ENCODE results near the gene ZNF853. TPM values are rescaled to one million over a fixed set of nuclear protein-coding genes. Genes with fewer than 3 reads are reported as not detected.

The ZNF853 gene
- total RNA-seq, 1 donor from 2014 or later, result 9.7 TPM

- no peak for DNase-seq (ENCODE audit: low read depth, low spot score)
- Mint-ChIP-seq H3K27ac (ENCODE audit: unreplicated experiment) (no peak overlapping the region), H3K4me1 (peaks cover 9% of the 10 kb centered on the region), H3K36me3 (ENCODE audit: low read depth) (peaks cover 4% of the 10 kb centered on the region), H3K9me3 (no peaks in the 10 kb centered on the region), H3K27me3 (ENCODE audit: low read depth) (peaks cover 4% of the 10 kb centered on the region), H3K4me3 (peak overlapping the region; percentile 73)
- no peak for TF ChIP-seq CTCF (conservative IDR thresholded peaks at IDR 0.05)
Observed at GRCh38 chr7:6612819-6613218, 2.6 kb upstream of the ZNF853 start.

GRCh38 chr7:6613706-6614105 is 1.7 kb upstream of the ZNF853 start:
- Mint-ChIP-seq H3K4me3 (peak overlapping the region; percentile 54), H3K27ac (ENCODE audit: unreplicated experiment) (no peak overlapping the region), H3K36me3 (ENCODE audit: low read depth) (peaks cover 4% of the 10 kb centered on the region), H3K27me3 (ENCODE audit: low read depth) (peaks cover 4% of the 10 kb centered on the region), H3K4me1 (peaks cover 9% of the 10 kb centered on the region), H3K9me3 (no peaks in the 10 kb centered on the region)
- no peak for DNase-seq (ENCODE audit: low read depth, low spot score)
- TF ChIP-seq CTCF (conservative IDR thresholded peaks at IDR 0.05), result no peak

DNA sequence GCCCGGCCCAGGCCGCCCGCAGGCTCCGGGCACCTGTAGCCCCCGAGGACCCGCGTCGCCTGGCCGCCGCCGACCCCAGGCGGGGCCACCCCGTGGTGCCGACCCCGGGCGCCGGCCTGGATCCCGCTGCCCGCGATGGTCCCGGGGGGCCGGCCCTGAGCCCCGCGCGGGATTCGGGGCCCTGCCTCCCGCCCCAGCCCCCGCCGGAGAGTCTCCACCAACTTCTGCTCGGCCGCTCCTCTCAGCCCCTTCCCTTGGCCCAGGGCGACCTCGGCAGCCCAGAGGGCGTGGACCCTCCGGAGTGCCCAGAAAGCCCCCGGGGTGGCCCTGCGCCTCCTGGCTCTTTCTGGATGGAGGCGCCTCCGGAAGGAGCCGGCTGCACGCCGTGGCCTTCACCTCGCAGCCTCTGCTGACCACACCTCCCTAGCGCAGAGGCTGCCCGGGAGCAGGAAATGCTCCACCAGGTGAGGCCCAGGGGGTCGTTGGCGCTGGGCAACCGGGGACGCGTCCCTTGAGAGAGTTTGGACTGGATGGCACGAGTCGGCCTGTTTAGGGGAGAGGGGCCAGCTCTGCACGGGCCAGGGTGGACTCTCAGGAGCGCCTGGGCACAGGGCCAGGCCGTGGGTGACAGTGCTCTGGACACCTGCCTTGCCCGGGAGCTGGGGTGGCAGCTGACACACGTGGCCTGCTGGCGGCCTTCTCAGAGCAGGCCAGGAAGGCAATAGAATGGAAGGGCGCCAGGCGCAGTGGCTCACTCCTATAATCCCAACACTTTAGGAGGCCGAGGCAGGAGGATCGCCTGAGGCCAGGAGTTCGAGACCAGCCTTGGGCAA is 529 bp downstream of the ZNF853 start:
- Mint-ChIP-seq H3K36me3 (ENCODE audit: low read depth) (peaks cover 1% of the 10 kb centered on the region), H3K27me3 (ENCODE audit: low read depth) (peaks cover 4% of the 10 kb centered on the region), H3K27ac (ENCODE audit: unreplicated experiment) (no peak overlapping the region), H3K4me1 (peaks cover 9% of the 10 kb centered on the region), H3K9me3 (no peaks in the 10 kb centered on the region), H3K4me3 (peak overlapping the region; percentile 57)
- no peak for TF ChIP-seq CTCF (conservative IDR thresholded peaks at IDR 0.05)
- DNase-seq (ENCODE audit: low read depth, low spot score), result peak; percentile 18

DNA sequence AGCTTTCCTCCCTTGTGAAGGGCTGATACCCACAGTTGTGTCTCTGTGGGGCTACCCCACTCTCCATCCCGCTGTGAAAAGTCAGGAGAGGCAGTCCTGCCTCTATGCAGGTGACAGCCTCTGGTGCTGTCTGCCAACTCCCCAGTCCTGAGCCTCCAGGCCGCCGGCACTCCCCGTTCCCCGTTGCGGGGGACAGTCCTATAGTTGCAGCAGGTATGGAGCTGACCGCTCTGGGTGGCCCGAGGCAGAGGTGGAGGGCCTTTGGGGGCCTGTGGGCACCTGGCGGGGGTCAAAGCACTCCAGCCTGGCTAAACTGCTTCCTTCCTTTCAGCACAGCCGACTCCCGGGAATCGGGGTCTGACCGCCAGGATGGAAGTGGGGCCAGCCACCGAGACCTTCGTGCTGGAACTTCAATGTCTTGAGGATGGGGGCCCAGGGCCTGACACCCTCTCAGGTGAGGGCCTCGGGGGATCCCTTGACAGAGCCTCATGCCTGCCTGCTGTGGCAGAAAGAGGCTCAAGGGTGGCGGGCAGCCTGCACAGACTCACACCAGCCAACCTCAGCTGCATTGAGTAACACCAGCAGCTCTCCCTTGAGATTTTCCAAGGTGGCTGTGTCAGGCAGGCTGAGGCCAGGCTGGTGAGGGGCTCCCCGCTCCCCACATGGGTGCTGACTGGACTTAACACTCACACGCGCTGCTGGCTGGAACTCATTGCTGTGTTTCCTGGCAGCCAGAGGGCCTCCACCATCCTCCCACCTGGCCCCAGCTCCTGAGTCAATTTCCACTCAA is 1.6 kb downstream of the ZNF853 start:
- Mint-ChIP-seq H3K27me3 (ENCODE audit: low read depth) (peaks cover 4% of the 10 kb centered on the region), H3K4me3 (peak overlapping the region; percentile 77)

DNA sequence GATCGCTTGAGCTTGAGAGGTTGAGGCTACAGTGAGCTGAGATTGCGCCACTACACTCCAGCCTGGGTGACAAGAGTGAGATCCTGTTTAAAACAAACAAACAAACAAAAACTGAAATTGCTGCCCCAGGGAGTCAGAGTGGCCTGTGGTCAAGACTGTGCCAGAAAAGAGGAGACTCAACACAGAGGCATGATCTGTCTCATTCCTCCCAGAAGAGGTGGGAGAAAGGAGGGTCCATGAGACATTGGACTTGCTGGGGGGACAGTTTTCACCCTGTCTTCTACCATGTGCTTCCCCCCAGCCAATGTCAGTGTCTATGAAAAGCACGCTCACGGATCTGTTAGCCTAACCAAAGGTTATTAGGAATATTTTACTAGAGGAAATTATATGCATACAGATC is 3.2 kb downstream of the ZNF853 start:
- Mint-ChIP-seq H3K4me1 (peaks cover 9% of the 10 kb centered on the region), H3K36me3 (ENCODE audit: low read depth) (peaks cover 10% of the 10 kb centered on the region), H3K4me3 (peak overlapping the region; percentile 23), H3K27ac (ENCODE audit: unreplicated experiment) (no peak overlapping the region), H3K9me3 (no peaks in the 10 kb centered on the region), H3K27me3 (ENCODE audit: low read depth) (no peaks in the 10 kb centered on the region)
- no peak for TF ChIP-seq CTCF (conservative IDR thresholded peaks at IDR 0.05)
- no peak for DNase-seq (ENCODE audit: low read depth, low spot score)

More for the DNA sequence above, 1.6 kb downstream of the ZNF853 start:
- no peak for TF ChIP-seq CTCF (conservative IDR thresholded peaks at IDR 0.05)
- Mint-ChIP-seq H3K27ac (ENCODE audit: unreplicated experiment) (no peak overlapping the region), H3K4me1 (peaks cover 9% of the 10 kb centered on the region), H3K36me3 (ENCODE audit: low read depth) (peaks cover 6% of the 10 kb centered on the region), H3K9me3 (no peaks in the 10 kb centered on the region)
- no peak for DNase-seq (ENCODE audit: low read depth, low spot score)

All from neural crest cell (in vitro differentiated cells).